Gastrocnemius medialis (tissue), 4 donors: ENCODE data around the gene IGSF8. TPM values are rescaled to one million over a fixed set of nuclear protein-coding genes. Genes with fewer than 3 reads are reported as not detected.

Experiments used
- ATAC-seq, 2 donors: fragments of 150-250 bp; one replicate each; pipeline ENCODE4 v1.9.1; 2016
- DNase-seq, 2 donors: peaks; one replicate each; pipeline ENCODE4 v3.0.0-alpha.2; 2019
- H3K27ac ChIP-seq, 4 donors: fragments of 200-600 bp; sonication (generic); 1 replicate in 1 of 4; 2 replicates in 3 of 4; pipeline ENCODE4 v1.5.1; 2016 to 2018; ENCODE audit warnings: mild to moderate bottlenecking in 2 of 4, moderate library complexity in 1 of 4
- H3K27me3 ChIP-seq, 3 donors: fragments of 200-600 bp; sonication (generic) in 2 of 3; 1 replicate in 1 of 3; 2 replicates in 2 of 3; pipeline versions ENCODE4 v1.5.1 to v1.6.0; 2016 to 2019; ENCODE audit warnings: mild to moderate bottlenecking in 1 of 3, moderate library complexity in 1 of 3
- H3K36me3 ChIP-seq, 2 donors: fragments of 200-600 bp; sonication (generic) in 1 of 2; one replicate each; pipeline ENCODE4 v1.5.1; 2017 to 2018
- H3K4me1 ChIP-seq, 2 donors: fragments of 200-600 bp; sonication (generic) in 1 of 2; one replicate each; pipeline ENCODE4 v1.5.1; 2016 to 2017; ENCODE audit warnings: mild to moderate bottlenecking in 2 of 2
- H3K4me3 ChIP-seq, 4 donors: fragments of 200-600 bp; sonication (generic) in 3 of 4; 1 replicate in 1 of 4; 2 replicates in 3 of 4; pipeline ENCODE4 v1.5.1; 2016 to 2019; ENCODE audit warnings: mild to moderate bottlenecking in 2 of 4
- H3K9me3 ChIP-seq, 3 donors: fragments of 200-600 bp; sonication (generic) in 2 of 3; 1 replicate in 1 of 3; 2 replicates in 2 of 3; pipeline ENCODE4 v1.5.1; 2016 to 2019
- POLR2A ChIP-seq, 2 donors: fragments of 450-650 bp; IDR thresholded peaks; one replicate each; pipeline ENCODE4 v1.6.1; 2017; ENCODE audit warnings: antibody characterized with exemption in 2 of 2, mild to moderate bottlenecking in 2 of 2, moderate library complexity in 2 of 2
- in situ Hi-C, 4 donors: fragments of 200-750 bp; cut with MboI; loops; one replicate each; pipeline versions ENCODE4 v1.15.0 to v1.8.0; 2017; ENCODE audit warnings: low sequenced_read_pairs in 4 of 4
- intact Hi-C: fragments of 100-400 bp; cut with DNase I; formaldehyde crosslinking; loops from one replicate; pipeline ENCODE4 v1.15.1; 2023; ENCODE audit warnings: low total_unique reads
- total RNA-seq, 4 donors: library from RNA; depleted of rRNA; stranded (reverse); fragments of >200 nt; gene quantifications; one replicate each; pipeline versions ENCODE4 v1.1.0 to v1.2.3, GENCODE V29; 2016
- TF ChIP-seq, protein P1 (sequence below), 5 experiments: fragments of 450-650 bp in 3 of 5; fragments of 200-600 bp in 2 of 5; sonication (generic) in 2 of 5; IDR thresholded peaks in 4 of 5; conservative IDR thresholded peaks in 1 of 5; 1 replicate in 4 of 5; 2 replicates in 1 of 5; pipeline ENCODE4 v1.5.1; 2016 to 2019; ENCODE audit warnings: antibody characterized with exemption in 5 of 5, mild to moderate bottlenecking in 3 of 5, moderate library complexity in 3 of 5

The IGSF8 gene
- total RNA-seq, 4 donors from 2014 or later, result 3.4 to 12.8 (median 8.7) TPM

DNA sequence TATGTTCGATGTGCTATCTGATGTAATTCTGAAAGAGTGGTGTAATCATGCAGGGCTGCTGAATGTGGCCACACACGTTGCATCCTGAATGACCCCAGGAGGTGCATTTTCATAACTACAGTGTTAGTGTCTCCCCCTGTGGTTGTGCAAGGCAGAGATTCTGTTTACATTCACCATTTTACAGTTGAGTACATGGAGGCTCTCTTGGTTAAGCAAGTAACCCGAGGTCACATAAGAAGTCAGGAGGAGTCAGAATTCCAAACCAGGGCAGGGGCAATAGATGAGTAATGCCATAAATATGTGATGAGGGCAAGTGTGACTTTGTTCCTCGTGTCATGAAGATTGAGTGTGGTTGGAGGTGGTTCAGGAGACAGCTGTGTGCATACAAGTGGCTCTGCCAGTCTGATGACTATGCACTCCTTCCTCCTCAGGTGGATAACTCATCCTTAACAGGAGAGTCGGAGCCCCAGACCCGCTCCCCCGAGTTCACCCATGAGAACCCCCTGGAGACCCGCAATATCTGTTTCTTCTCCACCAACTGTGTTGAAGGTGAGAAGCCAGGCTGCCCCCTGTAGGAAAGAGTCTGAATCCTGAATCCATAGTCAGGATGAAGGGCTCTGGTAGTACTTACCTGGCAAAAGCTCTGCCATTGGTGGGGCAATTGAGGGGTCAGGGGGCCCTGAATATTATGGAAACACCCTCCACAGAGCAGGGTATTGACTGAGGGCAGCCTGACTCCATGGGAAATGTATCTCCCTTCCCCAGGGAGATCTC, 26.5 kb upstream of the IGSF8 start:
- DNase-seq (peak; percentile 87 to 92), ATAC-seq (peak; percentile 65 to 72)
- intact Hi-C loops (no loop called here), in situ Hi-C loops (no loop called here)
- TF ChIP-seq, protein P1, sequence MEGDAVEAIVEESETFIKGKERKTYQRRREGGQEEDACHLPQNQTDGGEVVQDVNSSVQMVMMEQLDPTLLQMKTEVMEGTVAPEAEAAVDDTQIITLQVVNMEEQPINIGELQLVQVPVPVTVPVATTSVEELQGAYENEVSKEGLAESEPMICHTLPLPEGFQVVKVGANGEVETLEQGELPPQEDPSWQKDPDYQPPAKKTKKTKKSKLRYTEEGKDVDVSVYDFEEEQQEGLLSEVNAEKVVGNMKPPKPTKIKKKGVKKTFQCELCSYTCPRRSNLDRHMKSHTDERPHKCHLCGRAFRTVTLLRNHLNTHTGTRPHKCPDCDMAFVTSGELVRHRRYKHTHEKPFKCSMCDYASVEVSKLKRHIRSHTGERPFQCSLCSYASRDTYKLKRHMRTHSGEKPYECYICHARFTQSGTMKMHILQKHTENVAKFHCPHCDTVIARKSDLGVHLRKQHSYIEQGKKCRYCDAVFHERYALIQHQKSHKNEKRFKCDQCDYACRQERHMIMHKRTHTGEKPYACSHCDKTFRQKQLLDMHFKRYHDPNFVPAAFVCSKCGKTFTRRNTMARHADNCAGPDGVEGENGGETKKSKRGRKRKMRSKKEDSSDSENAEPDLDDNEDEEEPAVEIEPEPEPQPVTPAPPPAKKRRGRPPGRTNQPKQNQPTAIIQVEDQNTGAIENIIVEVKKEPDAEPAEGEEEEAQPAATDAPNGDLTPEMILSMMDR (IDR thresholded peaks at IDR 0.05 in 4 of 5, conservative IDR thresholded peaks at IDR 0.05 in 1 of 5), result peak in 3 of 5 experiments; percentile 42 to 45 (median 43)
- TF ChIP-seq POLR2A (IDR thresholded peaks at IDR 0.05), result peak; percentile 59 to 76
- Histone ChIP-seq H3K4me1 (peaks cover 92 to 96% of the 10 kb centered on the region in 2 donors), H3K4me3 (peak overlapping the region in 2 of 4 donors; percentile 7 to 16), H3K27ac (peak overlapping the region; percentile 97 to 100 (median 98)), H3K27me3 (no peaks in the 10 kb centered on the region), H3K36me3 (peaks cover 0 to 62% of the 10 kb centered on the region in 2 donors), H3K9me3 (no peaks in the 10 kb centered on the region)

DNA sequence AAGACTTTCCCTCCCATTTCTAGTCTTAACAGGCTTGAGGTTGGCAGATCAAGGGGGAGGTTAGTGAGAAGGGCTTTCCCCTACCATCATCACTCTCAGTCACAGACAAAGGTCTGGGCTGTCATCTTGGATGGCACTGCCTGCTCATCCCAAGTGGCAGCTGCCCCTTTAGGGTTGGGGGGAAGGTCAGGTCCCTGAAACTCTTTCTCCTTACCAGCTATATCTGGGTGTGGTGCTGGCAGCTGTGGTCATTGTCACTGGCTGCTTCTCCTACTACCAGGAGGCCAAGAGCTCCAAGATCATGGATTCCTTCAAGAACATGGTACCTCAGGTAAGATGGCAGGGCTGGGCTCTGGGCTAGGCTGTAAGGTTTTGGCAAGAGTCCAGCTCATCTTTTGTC, 25.3 kb upstream of the IGSF8 start:
- H3K9me3 ChIP-seq, result no peaks in the 10 kb centered on the region
- TF ChIP-seq, protein P1 (IDR thresholded peaks at IDR 0.05 in 4 of 5, conservative IDR thresholded peaks at IDR 0.05 in 1 of 5), result no peak
- TF ChIP-seq POLR2A (IDR thresholded peaks at IDR 0.05), result no peak
- peaks cover 0 to 54% of the 10 kb centered on the region in 2 donors for H3K36me3 ChIP-seq
- in situ Hi-C loops, result no loop called here
- intact Hi-C loops, result no loop called here
- peak overlapping the region; percentile 97 to 100 (median 98) for H3K27ac ChIP-seq
- no peaks in the 10 kb centered on the region for H3K27me3 ChIP-seq
- peak in 1 of 2 donors; percentile 46 for DNase-seq
- no peak for ATAC-seq
- H3K4me3 ChIP-seq, result peak overlapping the region in 1 of 4 donors; percentile 7
- H3K4me1 ChIP-seq, result peaks cover 94 to 96% of the 10 kb centered on the region in 2 donors

DNA sequence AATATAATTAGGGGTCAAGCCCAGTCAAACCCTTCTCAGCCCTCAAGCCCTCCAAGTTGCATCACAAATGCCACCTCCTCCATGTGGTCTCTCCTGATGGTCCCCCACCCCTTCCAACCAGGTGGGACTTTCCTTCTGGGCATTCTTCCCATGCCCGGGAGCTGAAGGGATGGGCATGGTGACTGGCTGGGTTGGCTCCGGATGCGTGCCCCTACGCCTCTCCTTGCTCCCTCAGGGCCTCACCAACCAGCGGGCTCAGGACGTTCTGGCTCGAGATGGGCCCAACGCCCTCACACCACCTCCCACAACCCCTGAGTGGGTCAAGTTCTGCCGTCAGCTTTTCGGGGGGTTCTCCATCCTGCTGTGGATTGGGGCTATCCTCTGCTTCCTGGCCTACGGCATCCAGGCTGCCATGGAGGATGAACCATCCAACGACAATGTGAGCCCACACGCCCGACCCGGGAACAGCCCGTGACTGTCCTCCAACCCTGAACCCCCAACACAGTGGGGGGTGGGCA, 24.6 kb upstream of the IGSF8 start:
- Histone ChIP-seq H3K4me1 (peaks cover 94 to 96% of the 10 kb centered on the region in 2 donors), H3K9me3 (no peaks in the 10 kb centered on the region), H3K36me3 (peaks cover 0 to 51% of the 10 kb centered on the region in 2 donors), H3K27me3 (no peaks in the 10 kb centered on the region), H3K27ac (peak overlapping the region; percentile 97 to 100 (median 98)), H3K4me3 (peak overlapping the region in 1 of 4 donors; percentile 17)
- intact Hi-C loops, result no loop called here
- no peak for ATAC-seq
- TF ChIP-seq, protein P1 (IDR thresholded peaks at IDR 0.05 in 4 of 5, conservative IDR thresholded peaks at IDR 0.05 in 1 of 5), result no peak
- no peak for TF ChIP-seq POLR2A (IDR thresholded peaks at IDR 0.05)
- in situ Hi-C loops, result no loop called here
- DNase-seq, result peak in 1 of 2 donors; percentile 51

DNA sequence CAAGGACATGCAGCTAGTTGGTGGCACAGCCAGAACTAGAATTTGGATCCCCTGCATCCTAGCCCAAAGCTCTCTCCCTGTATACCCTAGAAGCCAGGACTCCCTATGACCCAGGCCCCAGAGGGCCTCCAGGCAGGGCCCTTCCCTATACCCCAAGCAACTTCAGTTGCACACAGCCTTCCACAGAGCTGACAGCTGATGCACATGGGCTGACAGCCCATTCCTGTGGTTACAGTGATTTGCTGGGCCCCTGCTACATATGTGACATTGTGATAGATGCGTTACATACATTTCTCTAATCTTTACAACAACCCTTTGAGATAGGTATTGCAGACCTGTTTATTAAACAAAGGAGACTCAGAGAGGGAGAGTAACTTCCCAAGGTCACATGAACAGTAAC, 23.0 kb upstream of the IGSF8 start:
- H3K36me3 ChIP-seq, result peaks cover 0 to 37% of the 10 kb centered on the region in 2 donors
- ATAC-seq, result no peak

More for the DNA sequence above, 23.0 kb upstream of the IGSF8 start:
- no peaks in the 10 kb centered on the region for H3K9me3 ChIP-seq
- no peak overlapping the region for H3K4me3 ChIP-seq
- H3K27me3 ChIP-seq, result no peaks in the 10 kb centered on the region
- peaks cover 83 to 86% of the 10 kb centered on the region in 2 donors for H3K4me1 ChIP-seq
- in situ Hi-C loops (no loop called here), intact Hi-C loops (no loop called here)
- H3K27ac ChIP-seq, result peak overlapping the region; percentile 97 to 100 (median 98)
- TF ChIP-seq, protein P1 (IDR thresholded peaks at IDR 0.05 in 4 of 5, conservative IDR thresholded peaks at IDR 0.05 in 1 of 5), result no peak
- no peak for TF ChIP-seq POLR2A (IDR thresholded peaks at IDR 0.05)
- DNase-seq, result no peak
